Measurements from ENCODE around the gene NEDD4.

GRCh38 chr15:55796321-55796965 is 197.0 kb downstream of the NEDD4 start:
- TF ChIP-seq NFIC (IDR thresholded peaks at IDR 0.05) (peak; percentile 46; the same call in 1 of the 2 replicates), CEBPB (IDR thresholded peaks at IDR 0.05) (no peak), EP300 (IDR thresholded peaks at IDR 0.05; ENCODE audit: borderline replicate concordance) (no peak), REST (IDR thresholded peaks at IDR 0.05; ENCODE audit: low read depth) (no peak), USF1 (IDR thresholded peaks at IDR 0.05) (no peak), TAF1 (IDR thresholded peaks at IDR 0.05; ENCODE audit: low read depth) (no peak), RAD21 (IDR thresholded peaks at IDR 0.05; ENCODE audit: low read depth) (no peak)

Measured in Ishikawa (cell line).